Measurements from ENCODE around the gene GORASP2.
A peak's percentile ranks its signal among the peaks of the same experiment; 100 is the strongest.

GORASP2 gene

GRCh38 chr2:170968205-170969003 is 39.4 kb downstream of the GORASP2 start:
- CTCF ChIA-PET, result interaction anchor here (0.8 to 2.0 kb wide), 2 partner anchors 191 to 448 kb away, joined by 3 to 4 read pairs; no protein-coding TSS in a partner anchor

GRCh38 chr2:170969030-170969429 is 40.0 kb downstream of the GORASP2 start:
- Histone ChIP-seq H3K36me3 (ENCODE audit: control insufficient read depth in 2 of 2, insufficient read depth in 1 of 2, low read length in 2 of 2) (peaks cover 11 to 50% of the 10 kb centered on the region in 2 experiments), H3K4me1 (ENCODE audit: control insufficient read depth, insufficient read depth, low read length) (no peaks in the 10 kb centered on the region; the same call in 1 of the 2 replicates), H3K9me3 (ENCODE audit: control insufficient read depth, insufficient read depth, low read depth, low read length) (no peaks in the 10 kb centered on the region), H3K4me3 (ENCODE audit: low read depth, low read length) (no peak overlapping the region), H3K27ac (ENCODE audit: extremely low read depth, low read depth, low read length) (no peak overlapping the region)
- ChIA-PET POLR2A (interaction anchor here (0.6 kb wide), 1 partner anchor 678 kb away, joined by 3 read pairs; no protein-coding TSS in a partner anchor), CTCF (interaction anchor here (0.6 to 2.0 kb wide), 2 partner anchors 35 to 447 kb away, joined by 3 to 4 read pairs; no protein-coding TSS in a partner anchor)
- TF ChIP-seq FEZF1 (tag by site-specific recombination; IDR thresholded peaks at IDR 0.05), result no peak
- TF ChIP-seq ZNF585B (tag by site-specific recombination; IDR thresholded peaks at IDR 0.05), result no peak
- TF ChIP-seq ZNF768 (tag by site-specific recombination; IDR thresholded peaks at IDR 0.05), result no peak
- no peak for TF ChIP-seq ZNF645 (tag by site-specific recombination; IDR thresholded peaks at IDR 0.05)
- no peak for TF ChIP-seq ZNF16 (tag by site-specific recombination; IDR thresholded peaks at IDR 0.05; ENCODE audit: low read depth)
- TF ChIP-seq ZNF169 (tag by site-specific recombination; IDR thresholded peaks at IDR 0.05), result no peak
- TF ChIP-seq ZNF658 (tag by site-specific recombination; IDR thresholded peaks at IDR 0.05), result no peak
- TF ChIP-seq TRIM28 (IDR thresholded peaks at IDR 0.05; ENCODE audit: borderline replicate concordance, low read length), result no peak
- no peak for TF ChIP-seq ZBTB1 (tag by site-specific recombination; IDR thresholded peaks at IDR 0.05)

More at GRCh38 chr2:170968205-170969003, 39.4 kb downstream of the GORASP2 start:
- no peak for TF ChIP-seq ZNF174 (tag by site-specific recombination; IDR thresholded peaks at IDR 0.05)
- Histone ChIP-seq H3K27ac (ENCODE audit: extremely low read depth, low read depth, low read length) (no peak overlapping the region), H3K4me1 (ENCODE audit: control insufficient read depth, insufficient read depth, low read length) (no peaks in the 10 kb centered on the region), H3K36me3 (ENCODE audit: control insufficient read depth in 2 of 2, insufficient read depth in 1 of 2, low read length in 2 of 2) (peaks cover 17 to 57% of the 10 kb centered on the region in 2 experiments), H3K9me3 (ENCODE audit: control insufficient read depth, insufficient read depth, low read depth, low read length) (no peaks in the 10 kb centered on the region), H3K4me3 (ENCODE audit: low read depth, low read length) (no peak overlapping the region)
- POLR2A ChIA-PET, result interaction anchor here (0.6 to 1.2 kb wide), 2 partner anchors 39 to 677 kb away, joined by 3 read pairs; partner anchors contain the start of gene GORASP2

GRCh38 chr2:170969872-170970496 is 40.9 kb downstream of the GORASP2 start:
- Histone ChIP-seq H3K36me3 (ENCODE audit: control insufficient read depth in 2 of 2, insufficient read depth in 1 of 2, low read length in 2 of 2) (peaks cover 1 to 41% of the 10 kb centered on the region in 2 experiments; a peak in 2 of 3 replicates), H3K4me3 (ENCODE audit: low read depth, low read length) (no peak overlapping the region), H3K27ac (ENCODE audit: extremely low read depth, low read depth, low read length) (no peak overlapping the region), H3K4me1 (ENCODE audit: control insufficient read depth, insufficient read depth, low read length) (no peaks in the 10 kb centered on the region; the same call in 1 of the 2 replicates), H3K9me3 (ENCODE audit: control insufficient read depth, insufficient read depth, low read depth, low read length) (no peaks in the 10 kb centered on the region)
- ChIA-PET POLR2A (no interaction called here), CTCF (interaction anchor here (0.6 to 0.7 kb wide), 2 partner anchors 34 to 288 kb away, joined by 3 read pairs; no protein-coding TSS in a partner anchor)
- TF ChIP-seq ZNF677 (tag by site-specific recombination; IDR thresholded peaks at IDR 0.05), result no peak
- no peak for TF ChIP-seq ZNF2 (tag by site-specific recombination; IDR thresholded peaks at IDR 0.05)
- TF ChIP-seq ZNF202 (tag by site-specific recombination; IDR thresholded peaks at IDR 0.05; ENCODE audit: borderline replicate concordance), result no peak
- peak; percentile 73 for TF ChIP-seq ZNF692 (tag by site-specific recombination; IDR thresholded peaks at IDR 0.05)
- TF ChIP-seq ZNF449 (tag by site-specific recombination; IDR thresholded peaks at IDR 0.05), result no peak
- no peak for TF ChIP-seq ZBTB20 (tag by site-specific recombination; IDR thresholded peaks at IDR 0.05)
- peak; percentile 70; the same call in 1 of the 2 replicates for TF ChIP-seq ZFP69B (tag by site-specific recombination; IDR thresholded peaks at IDR 0.05)
- TF ChIP-seq ZNF324 (tag by site-specific recombination; IDR thresholded peaks at IDR 0.05), result no peak
- no peak for TF ChIP-seq ATF2 (tag by site-specific recombination; IDR thresholded peaks at IDR 0.05; ENCODE audit: low read depth)
- no peak for TF ChIP-seq ZNF292 (tag by site-specific recombination; IDR thresholded peaks at IDR 0.05; ENCODE audit: borderline replicate concordance, low read depth)
- no peak for TF ChIP-seq ZFHX2 (tag by site-specific recombination; conservative IDR thresholded peaks at IDR 0.05)
- TF ChIP-seq ZNF658 (tag by site-specific recombination; IDR thresholded peaks at IDR 0.05), result no peak
- no peak for TF ChIP-seq ZNF560 (tag by site-specific recombination; IDR thresholded peaks at IDR 0.05; ENCODE audit: borderline replicate concordance)
- no peak for TF ChIP-seq ZNF133 (tag by site-specific recombination; IDR thresholded peaks at IDR 0.05)
- no peak for TF ChIP-seq SCRT2 (tag by site-specific recombination; IDR thresholded peaks at IDR 0.05)
- no peak for TF ChIP-seq ZNF16 (tag by site-specific recombination; IDR thresholded peaks at IDR 0.05; ENCODE audit: low read depth)
